ENCODE results near the gene FAR2.

DNA sequence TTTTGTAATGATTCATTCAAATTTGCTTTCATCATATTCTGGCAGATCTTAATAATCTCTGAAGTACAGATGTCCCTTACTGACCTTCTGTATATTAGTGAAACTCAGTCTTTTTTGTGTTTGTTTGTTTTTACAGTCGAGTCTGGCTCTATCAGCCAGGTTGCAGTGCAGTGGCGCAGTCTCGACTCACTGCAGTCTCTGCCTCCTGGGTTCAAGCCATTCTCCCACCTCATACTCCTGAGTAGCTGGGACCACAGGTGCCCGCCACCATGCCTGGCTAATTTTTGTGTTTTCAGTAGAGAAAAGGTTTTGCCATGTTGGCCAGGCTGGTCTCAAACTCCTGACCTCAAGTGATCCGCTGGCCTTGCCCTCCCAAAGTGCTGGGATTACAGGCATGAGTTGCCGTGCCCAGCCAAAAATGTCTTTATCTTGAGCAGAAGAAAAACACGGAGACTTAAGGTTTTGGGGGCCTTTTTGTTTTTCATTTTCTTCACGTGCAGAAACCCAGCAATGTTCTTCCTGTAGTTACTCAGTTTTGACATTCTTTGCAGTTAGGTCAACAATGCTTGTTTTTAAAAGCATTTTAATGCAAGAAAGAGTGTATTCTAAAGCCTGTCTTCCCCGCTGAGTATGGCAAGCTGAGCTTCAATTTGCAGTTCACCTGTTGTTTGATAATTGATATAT is 79.5 kb downstream of the FAR2 start:
- TF ChIP-seq ZNF623 (tag by site-specific recombination; IDR thresholded peaks at IDR 0.05) (no peak), ZNF596 (tag by site-specific recombination; IDR thresholded peaks at IDR 0.05) (no peak)
- TF ChIP-seq, protein P1, sequence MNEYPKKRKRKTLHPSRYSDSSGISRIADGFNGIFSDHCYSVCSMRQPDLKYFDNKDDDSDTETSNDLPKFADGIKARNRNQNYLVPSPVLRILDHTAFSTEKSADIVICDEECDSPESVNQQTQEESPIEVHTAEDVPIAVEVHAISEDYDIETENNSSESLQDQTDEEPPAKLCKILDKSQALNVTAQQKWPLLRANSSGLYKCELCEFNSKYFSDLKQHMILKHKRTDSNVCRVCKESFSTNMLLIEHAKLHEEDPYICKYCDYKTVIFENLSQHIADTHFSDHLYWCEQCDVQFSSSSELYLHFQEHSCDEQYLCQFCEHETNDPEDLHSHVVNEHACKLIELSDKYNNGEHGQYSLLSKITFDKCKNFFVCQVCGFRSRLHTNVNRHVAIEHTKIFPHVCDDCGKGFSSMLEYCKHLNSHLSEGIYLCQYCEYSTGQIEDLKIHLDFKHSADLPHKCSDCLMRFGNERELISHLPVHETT (tag by site-specific recombination; IDR thresholded peaks at IDR 0.05), result no peak
- TF ChIP-seq, protein P2, sequence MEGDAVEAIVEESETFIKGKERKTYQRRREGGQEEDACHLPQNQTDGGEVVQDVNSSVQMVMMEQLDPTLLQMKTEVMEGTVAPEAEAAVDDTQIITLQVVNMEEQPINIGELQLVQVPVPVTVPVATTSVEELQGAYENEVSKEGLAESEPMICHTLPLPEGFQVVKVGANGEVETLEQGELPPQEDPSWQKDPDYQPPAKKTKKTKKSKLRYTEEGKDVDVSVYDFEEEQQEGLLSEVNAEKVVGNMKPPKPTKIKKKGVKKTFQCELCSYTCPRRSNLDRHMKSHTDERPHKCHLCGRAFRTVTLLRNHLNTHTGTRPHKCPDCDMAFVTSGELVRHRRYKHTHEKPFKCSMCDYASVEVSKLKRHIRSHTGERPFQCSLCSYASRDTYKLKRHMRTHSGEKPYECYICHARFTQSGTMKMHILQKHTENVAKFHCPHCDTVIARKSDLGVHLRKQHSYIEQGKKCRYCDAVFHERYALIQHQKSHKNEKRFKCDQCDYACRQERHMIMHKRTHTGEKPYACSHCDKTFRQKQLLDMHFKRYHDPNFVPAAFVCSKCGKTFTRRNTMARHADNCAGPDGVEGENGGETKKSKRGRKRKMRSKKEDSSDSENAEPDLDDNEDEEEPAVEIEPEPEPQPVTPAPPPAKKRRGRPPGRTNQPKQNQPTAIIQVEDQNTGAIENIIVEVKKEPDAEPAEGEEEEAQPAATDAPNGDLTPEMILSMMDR (tag by site-specific recombination; IDR thresholded peaks at IDR 0.05), result no peak
- TF ChIP-seq, protein P3, sequence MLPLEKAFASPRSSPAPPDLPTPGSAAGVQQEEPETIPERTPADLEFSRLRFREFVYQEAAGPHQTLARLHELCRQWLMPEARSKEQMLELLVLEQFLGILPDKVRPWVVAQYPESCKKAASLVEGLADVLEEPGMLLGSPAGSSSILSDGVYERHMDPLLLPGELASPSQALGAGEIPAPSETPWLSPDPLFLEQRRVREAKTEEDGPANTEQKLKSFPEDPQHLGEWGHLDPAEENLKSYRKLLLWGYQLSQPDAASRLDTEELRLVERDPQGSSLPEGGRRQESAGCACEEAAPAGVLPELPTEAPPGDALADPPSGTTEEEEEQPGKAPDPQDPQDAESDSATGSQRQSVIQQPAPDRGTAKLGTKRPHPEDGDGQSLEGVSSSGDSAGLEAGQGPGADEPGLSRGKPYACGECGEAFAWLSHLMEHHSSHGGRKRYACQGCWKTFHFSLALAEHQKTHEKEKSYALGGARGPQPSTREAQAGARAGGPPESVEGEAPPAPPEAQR (tag by site-specific recombination; IDR thresholded peaks at IDR 0.05), result no peak
- TF ChIP-seq, protein P4, sequence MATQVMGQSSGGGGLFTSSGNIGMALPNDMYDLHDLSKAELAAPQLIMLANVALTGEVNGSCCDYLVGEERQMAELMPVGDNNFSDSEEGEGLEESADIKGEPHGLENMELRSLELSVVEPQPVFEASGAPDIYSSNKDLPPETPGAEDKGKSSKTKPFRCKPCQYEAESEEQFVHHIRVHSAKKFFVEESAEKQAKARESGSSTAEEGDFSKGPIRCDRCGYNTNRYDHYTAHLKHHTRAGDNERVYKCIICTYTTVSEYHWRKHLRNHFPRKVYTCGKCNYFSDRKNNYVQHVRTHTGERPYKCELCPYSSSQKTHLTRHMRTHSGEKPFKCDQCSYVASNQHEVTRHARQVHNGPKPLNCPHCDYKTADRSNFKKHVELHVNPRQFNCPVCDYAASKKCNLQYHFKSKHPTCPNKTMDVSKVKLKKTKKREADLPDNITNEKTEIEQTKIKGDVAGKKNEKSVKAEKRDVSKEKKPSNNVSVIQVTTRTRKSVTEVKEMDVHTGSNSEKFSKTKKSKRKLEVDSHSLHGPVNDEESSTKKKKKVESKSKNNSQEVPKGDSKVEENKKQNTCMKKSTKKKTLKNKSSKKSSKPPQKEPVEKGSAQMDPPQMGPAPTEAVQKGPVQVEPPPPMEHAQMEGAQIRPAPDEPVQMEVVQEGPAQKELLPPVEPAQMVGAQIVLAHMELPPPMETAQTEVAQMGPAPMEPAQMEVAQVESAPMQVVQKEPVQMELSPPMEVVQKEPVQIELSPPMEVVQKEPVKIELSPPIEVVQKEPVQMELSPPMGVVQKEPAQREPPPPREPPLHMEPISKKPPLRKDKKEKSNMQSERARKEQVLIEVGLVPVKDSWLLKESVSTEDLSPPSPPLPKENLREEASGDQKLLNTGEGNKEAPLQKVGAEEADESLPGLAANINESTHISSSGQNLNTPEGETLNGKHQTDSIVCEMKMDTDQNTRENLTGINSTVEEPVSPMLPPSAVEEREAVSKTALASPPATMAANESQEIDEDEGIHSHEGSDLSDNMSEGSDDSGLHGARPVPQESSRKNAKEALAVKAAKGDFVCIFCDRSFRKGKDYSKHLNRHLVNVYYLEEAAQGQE (tag by site-specific recombination; IDR thresholded peaks at IDR 0.05), result no peak
